HEK293 (cell line): ENCODE measurements around the gene C1QL2.

Experiments
- AEBP2 ChIP-seq: fragments of 450-650 bp; formaldehyde crosslinking; IDR thresholded peaks from 2 replicates; pipeline ENCODE4 v1.5.1; 2016; ENCODE audit warnings: missing biosample characterization, missing genetic modification characterization, borderline replicate concordance
- BCL11A ChIP-seq: fragments of 450-650 bp; formaldehyde crosslinking; IDR thresholded peaks from 2 replicates; pipeline ENCODE4 v1.5.1; 2016; ENCODE audit warnings: low read depth, missing biosample characterization, missing genetic modification characterization
- BCL11B ChIP-seq: fragments of 450-650 bp; formaldehyde crosslinking; IDR thresholded peaks from 2 replicates; pipeline ENCODE4 v1.5.1; 2016; ENCODE audit warnings: low read depth, missing biosample characterization, missing genetic modification characterization
- HOXD13 ChIP-seq: sonication (generic); formaldehyde crosslinking; IDR thresholded peaks from 2 replicates; pipeline ENCODE4 v1.8.0; 2022; ENCODE audit warnings: missing genetic modification reagents, borderline replicate concordance
- KLF10 ChIP-seq: fragments of 450-650 bp; IDR thresholded peaks from 2 replicates; pipeline ENCODE4 v1.5.1; 2018; ENCODE audit warnings: missing biosample characterization, mild to moderate bottlenecking, missing genetic modification characterization
- KLF17 ChIP-seq: fragments of 450-650 bp; formaldehyde crosslinking; IDR thresholded peaks from 2 replicates; pipeline ENCODE4 v1.5.1; 2016; ENCODE audit warnings: missing biosample characterization, missing genetic modification characterization
- KLF7 ChIP-seq: fragments of 450-650 bp; formaldehyde crosslinking; IDR thresholded peaks from 2 replicates; pipeline ENCODE4 v1.5.1; 2016; ENCODE audit warnings: missing biosample characterization, missing genetic modification characterization, borderline replicate concordance
- MEIS1 ChIP-seq: sonication (generic); formaldehyde crosslinking; IDR thresholded peaks from 2 replicates; pipeline ENCODE4 v1.8.1; 2022; ENCODE audit warnings: missing genetic modification reagents, mild to moderate bottlenecking, borderline replicate concordance
- PATZ1 ChIP-seq: fragments of 450-650 bp; formaldehyde crosslinking; IDR thresholded peaks from 2 replicates; pipeline ENCODE4 v1.5.1; 2016; ENCODE audit warnings: missing biosample characterization, missing genetic modification characterization
- PRDM6 ChIP-seq: fragments of 450-650 bp; formaldehyde crosslinking; IDR thresholded peaks from 2 replicates; pipeline ENCODE4 v1.5.1; 2017; ENCODE audit warnings: missing biosample characterization, missing genetic modification characterization
- SCRT1 ChIP-seq: fragments of 450-650 bp; formaldehyde crosslinking; IDR thresholded peaks from 2 replicates; pipeline ENCODE4 v1.5.1; 2016; ENCODE audit warnings: missing biosample characterization, missing genetic modification characterization, borderline replicate concordance
- WT1 ChIP-seq: fragments of 450-650 bp; formaldehyde crosslinking; IDR thresholded peaks from 2 replicates; pipeline ENCODE4 v1.5.1; 2016; ENCODE audit warnings: missing biosample characterization, missing genetic modification characterization
- ZBTB1 ChIP-seq: fragments of 450-650 bp; formaldehyde crosslinking; IDR thresholded peaks from 2 replicates; pipeline ENCODE4 v1.5.1; 2016; ENCODE audit warnings: missing biosample characterization, missing genetic modification characterization
- ZBTB49 ChIP-seq: fragments of 450-650 bp; formaldehyde crosslinking; IDR thresholded peaks from 2 replicates; pipeline ENCODE4 v1.5.1; 2016; ENCODE audit warnings: missing biosample characterization, missing genetic modification characterization, low read depth
- ZEB2 ChIP-seq: fragments of 450-650 bp; formaldehyde crosslinking; IDR thresholded peaks from 2 replicates; pipeline ENCODE4 v1.5.1; 2016; ENCODE audit warnings: missing biosample characterization, missing genetic modification characterization
- ZIC2 ChIP-seq: fragments of 450-650 bp; formaldehyde crosslinking; IDR thresholded peaks from 2 replicates; pipeline ENCODE4 v1.5.1; 2016; ENCODE audit warnings: missing biosample characterization, missing genetic modification characterization
- ZNF140 ChIP-seq: fragments of 450-650 bp; formaldehyde crosslinking; IDR thresholded peaks from 2 replicates; pipeline ENCODE4 v1.5.1; 2016; ENCODE audit warnings: missing biosample characterization, missing genetic modification characterization
- ZNF37A ChIP-seq: fragments of 450-650 bp; IDR thresholded peaks from 2 replicates; pipeline ENCODE4 v1.5.1; 2018; ENCODE audit warnings: missing biosample characterization, missing genetic modification characterization
- ZNF391 ChIP-seq: fragments of 450-650 bp; formaldehyde crosslinking; IDR thresholded peaks from 2 replicates; pipeline ENCODE4 v1.5.1; 2016; ENCODE audit warnings: low read depth, missing biosample characterization, missing genetic modification characterization, borderline replicate concordance
- ZNF530 ChIP-seq: fragments of 450-650 bp; formaldehyde crosslinking; IDR thresholded peaks from 2 replicates; pipeline ENCODE4 v1.5.1; 2016; ENCODE audit warnings: low read depth, missing biosample characterization, missing genetic modification characterization
- ZNF629 ChIP-seq: fragments of 450-650 bp; formaldehyde crosslinking; IDR thresholded peaks from 2 replicates; pipeline ENCODE4 v1.5.1; 2017; ENCODE audit warnings: missing biosample characterization, missing genetic modification characterization
- ZNF785 ChIP-seq: fragments of 450-650 bp; formaldehyde crosslinking; IDR thresholded peaks from 2 replicates; pipeline ENCODE4 v1.5.1; 2016; ENCODE audit warnings: missing biosample characterization, missing genetic modification characterization

The C1QL2 gene

GRCh38 chr2:119158563-119159347 is at the start of gene C1QL2 (continued):
- TF ChIP-seq PATZ1 (tag by site-specific recombination): peak; percentile 61
- TF ChIP-seq BCL11A (tag by site-specific recombination): no peak
- no peak for TF ChIP-seq ZBTB49 (tag by site-specific recombination)
- TF ChIP-seq SCRT1 (tag by site-specific recombination): peak; percentile 36; the same call in 1 of the 2 replicates
- TF ChIP-seq ZEB2 (tag by site-specific recombination): 0 out of 2 replicates have a peak, but pooled peaks have one; percentile 17
- no peak for TF ChIP-seq AEBP2 (tag by site-specific recombination)
- no peak for TF ChIP-seq ZNF140
- no peak for TF ChIP-seq PRDM6 (tag by site-specific recombination)
- no peak for TF ChIP-seq MEIS1
- TF ChIP-seq KLF7: no peak
- no peak for TF ChIP-seq WT1 (tag by site-specific recombination)
- TF ChIP-seq KLF17 (tag by site-specific recombination): no peak
- no peak for TF ChIP-seq ZNF37A
- TF ChIP-seq ZNF391: no peak
- peak; percentile 44; the same call in 1 of the 2 replicates for TF ChIP-seq KLF10 (tag by site-specific recombination)
- TF ChIP-seq ZNF785 (tag by site-specific recombination): no peak
- no peak for TF ChIP-seq ZNF530 (tag by site-specific recombination)
- TF ChIP-seq ZNF629 (tag by site-specific recombination): 0 out of 2 replicates have a peak, but pooled peaks have one; percentile 16
- TF ChIP-seq BCL11B (tag by site-specific recombination): no peak
- no peak for TF ChIP-seq HOXD13 (CRISPR knock-in tag)
- peak; percentile 83 for TF ChIP-seq ZIC2 (tag by site-specific recombination)
- TF ChIP-seq ZBTB1 (tag by site-specific recombination): no peak
- TF ChIP-seq, all 188 proteins: peak for 21
